ENCODE results near the gene PROM1.

DNA sequence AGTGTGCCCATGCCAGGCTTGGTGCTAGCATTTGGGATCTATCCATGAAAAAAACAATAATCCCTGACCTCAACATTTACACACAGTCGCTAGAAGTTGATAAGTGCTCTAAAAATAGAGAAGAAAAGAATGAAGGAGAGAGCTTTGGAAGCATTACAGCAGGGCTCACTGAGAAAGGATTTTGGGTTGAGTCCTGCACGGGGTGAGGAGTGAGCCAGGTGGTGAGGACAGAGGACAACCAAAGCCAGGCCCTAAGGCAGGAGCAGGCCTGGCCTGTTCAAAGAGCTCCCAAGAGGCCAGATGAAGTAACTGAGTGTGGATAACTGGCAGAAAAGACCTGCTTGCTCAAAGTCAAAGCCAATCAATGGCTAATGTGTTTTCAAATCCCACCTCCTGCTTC is 20.7 kb upstream of the PROM1 start:
- TF ChIP-seq, protein P1, sequence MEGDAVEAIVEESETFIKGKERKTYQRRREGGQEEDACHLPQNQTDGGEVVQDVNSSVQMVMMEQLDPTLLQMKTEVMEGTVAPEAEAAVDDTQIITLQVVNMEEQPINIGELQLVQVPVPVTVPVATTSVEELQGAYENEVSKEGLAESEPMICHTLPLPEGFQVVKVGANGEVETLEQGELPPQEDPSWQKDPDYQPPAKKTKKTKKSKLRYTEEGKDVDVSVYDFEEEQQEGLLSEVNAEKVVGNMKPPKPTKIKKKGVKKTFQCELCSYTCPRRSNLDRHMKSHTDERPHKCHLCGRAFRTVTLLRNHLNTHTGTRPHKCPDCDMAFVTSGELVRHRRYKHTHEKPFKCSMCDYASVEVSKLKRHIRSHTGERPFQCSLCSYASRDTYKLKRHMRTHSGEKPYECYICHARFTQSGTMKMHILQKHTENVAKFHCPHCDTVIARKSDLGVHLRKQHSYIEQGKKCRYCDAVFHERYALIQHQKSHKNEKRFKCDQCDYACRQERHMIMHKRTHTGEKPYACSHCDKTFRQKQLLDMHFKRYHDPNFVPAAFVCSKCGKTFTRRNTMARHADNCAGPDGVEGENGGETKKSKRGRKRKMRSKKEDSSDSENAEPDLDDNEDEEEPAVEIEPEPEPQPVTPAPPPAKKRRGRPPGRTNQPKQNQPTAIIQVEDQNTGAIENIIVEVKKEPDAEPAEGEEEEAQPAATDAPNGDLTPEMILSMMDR (IDR thresholded peaks at IDR 0.05; ENCODE audit: low read length) = no peak
- no peak for TF ChIP-seq EZH2 (IDR thresholded peaks at IDR 0.05; ENCODE audit: borderline replicate concordance, low read length)

Measured in OCI-LY1 (cell line).